GM18508 (cell line): Measurements from ENCODE around the gene TP53I13.
"Not testable (repeated sequence)": the region's sequence is repeated elsewhere in the genome, so short reads cannot be mapped to it uniquely, and the experiment has no call there.

Experiments used
- ATAC-seq: cut with Tn5 transposase; IDR thresholded peaks from one replicate; pipeline ENCODE4 v1.9.1; 2021; ENCODE audit warnings: moderate number of reproducible peaks; ENCODE audit not compliant: insufficient read depth, unreplicated experiment

TP53I13 gene, protein sequence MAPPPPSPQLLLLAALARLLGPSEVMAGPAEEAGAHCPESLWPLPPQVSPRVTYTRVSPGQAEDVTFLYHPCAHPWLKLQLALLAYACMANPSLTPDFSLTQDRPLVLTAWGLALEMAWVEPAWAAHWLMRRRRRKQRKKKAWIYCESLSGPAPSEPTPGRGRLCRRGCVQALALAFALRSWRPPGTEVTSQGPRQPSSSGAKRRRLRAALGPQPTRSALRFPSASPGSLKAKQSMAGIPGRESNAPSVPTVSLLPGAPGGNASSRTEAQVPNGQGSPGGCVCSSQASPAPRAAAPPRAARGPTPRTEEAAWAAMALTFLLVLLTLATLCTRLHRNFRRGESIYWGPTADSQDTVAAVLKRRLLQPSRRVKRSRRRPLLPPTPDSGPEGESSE

GRCh38 chr17:29568331-29569244 is at the start of gene TP53I13:
TSS of gene TP53I13 (plus strand) at chr17:29568701. CDS start at chr17:29568759, 58 bp downstream.
- ATAC-seq: peak; percentile 20

- ATAC-seq: no peak
Measured at GRCh38 chr17:29524692-29525091, 43.8 kb upstream of the TP53I13 start.

GRCh38 chr17:29526322-29526721 is 42.2 kb upstream of the TP53I13 start:
- ATAC-seq: no peak

- no peak for ATAC-seq
Measured at GRCh38 chr17:29533976-29534375, 34.5 kb upstream of the TP53I13 start.

DNA sequence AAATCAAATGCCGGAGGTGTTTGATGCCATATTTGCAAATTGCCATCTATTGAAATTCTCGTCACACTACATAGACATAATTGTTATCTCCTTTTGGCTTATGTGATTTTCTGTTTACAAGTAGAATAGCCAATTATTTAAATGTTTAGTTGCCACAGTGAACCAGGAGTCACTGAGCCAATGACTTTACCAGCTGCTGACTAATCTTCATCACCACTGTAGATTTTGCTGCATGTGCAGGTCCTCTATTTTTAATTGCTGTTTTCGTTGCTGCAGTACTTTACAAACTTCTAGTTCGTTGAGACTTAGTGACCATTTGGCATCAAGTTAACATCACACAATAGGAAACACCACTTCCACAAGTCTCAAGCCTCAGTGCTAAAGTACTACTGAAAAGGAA is 24.4 kb upstream of the TP53I13 start:
- no peak for ATAC-seq

- ATAC-seq: no peak
Measured at GRCh38 chr17:29546085-29546484, 22.4 kb upstream of the TP53I13 start.

DNA sequence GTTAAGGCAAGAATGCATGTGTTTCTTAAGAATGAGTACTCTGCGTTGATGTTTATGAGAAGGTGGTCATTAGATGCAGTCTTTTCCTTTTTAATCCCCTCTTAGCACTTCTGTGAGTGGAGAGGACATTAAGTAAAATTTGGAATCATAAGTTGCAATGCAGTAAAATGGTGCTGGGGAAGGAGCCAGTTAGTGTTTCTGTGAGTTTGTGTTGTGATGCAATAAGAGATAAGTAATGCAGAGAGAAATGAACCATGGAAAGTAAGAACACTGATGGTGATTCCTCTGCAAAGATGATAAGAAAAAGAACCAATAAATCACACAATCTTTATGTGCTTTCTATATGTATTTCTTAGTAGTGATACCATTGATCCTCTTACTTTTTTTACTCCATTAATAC is 21.7 kb upstream of the TP53I13 start:
- ATAC-seq: no peak

- no peak for ATAC-seq
Measured at GRCh38 chr17:29549177-29549923, 19.2 kb upstream of the TP53I13 start.

- ATAC-seq: no peak
Measured at GRCh38 chr17:29555840-29556239, 12.7 kb upstream of the TP53I13 start.

DNA sequence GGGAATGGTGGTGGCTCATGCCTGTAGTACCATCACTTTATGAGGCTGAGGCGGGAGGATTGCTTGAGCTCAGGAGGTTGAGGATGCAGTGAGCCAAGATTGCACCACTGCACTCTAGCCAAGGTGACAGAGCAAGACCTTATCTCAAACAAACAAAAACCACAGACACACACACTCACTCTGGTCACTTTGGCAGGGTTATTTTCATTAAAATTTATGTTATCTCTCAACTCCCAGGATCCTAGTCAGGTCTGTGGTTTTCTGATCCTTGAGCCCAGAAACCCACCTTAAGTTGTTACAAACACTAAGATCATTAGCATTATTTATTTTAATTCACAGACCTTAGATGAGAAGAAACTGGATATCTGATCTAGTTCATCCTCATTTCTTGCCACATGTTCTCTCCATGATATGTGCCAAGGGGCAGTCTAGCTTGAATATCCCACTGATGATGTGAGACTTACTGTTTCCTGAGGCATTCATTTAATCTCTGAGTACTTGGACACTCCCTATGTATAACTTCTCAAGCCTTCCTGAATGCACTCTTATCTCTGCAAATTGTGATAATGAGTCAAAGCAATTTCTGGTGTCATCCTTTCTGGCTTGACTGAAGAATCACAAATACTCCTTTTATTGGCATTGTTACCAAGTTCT is 11.3 kb upstream of the TP53I13 start:
- no peak for ATAC-seq

GRCh38 chr17:29557739-29558116 is 10.8 kb upstream of the TP53I13 start:
- no peak for ATAC-seq

DNA sequence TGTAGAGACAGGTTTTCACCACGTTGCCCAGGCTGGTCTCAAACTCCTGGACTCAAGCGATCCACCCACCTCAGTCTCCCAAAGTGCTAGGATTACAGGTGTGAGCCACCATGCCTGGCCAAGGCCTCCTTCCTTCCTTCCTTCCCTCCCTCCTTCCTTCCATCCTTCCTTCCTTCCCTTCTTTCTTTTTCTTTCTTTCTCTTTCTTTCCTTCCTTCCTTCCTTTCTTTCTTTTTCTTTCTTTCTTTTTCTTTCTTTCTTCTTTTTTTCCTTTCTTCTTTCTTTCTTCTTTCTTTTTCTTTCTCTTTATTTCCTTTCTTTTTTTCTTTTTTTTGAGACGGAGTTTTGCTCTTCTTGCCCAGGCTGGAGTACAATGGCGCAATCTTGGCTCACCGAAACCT is 10.4 kb upstream of the TP53I13 start:
- not testable (repeated sequence) for ATAC-seq

DNA sequence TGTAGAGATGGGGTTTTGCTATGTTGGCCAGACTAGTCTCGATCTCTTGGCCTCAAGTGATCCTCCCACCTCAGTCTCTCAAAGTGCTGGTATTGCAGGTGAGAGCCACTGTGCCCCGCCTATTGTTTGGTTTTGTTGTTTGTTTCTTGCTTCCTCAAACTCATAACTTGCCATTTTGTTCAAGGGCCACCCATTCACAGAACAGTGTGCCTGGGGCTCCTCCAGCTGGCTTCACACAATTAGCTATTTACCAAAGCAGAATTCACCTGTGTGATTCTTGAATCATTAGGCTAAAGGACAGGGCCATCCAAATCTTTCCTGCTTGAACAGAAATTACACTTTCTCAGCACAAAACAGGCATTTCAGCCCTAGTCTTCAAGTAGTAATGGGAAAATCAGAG is 8.9 kb upstream of the TP53I13 start:
- ATAC-seq: no peak

DNA sequence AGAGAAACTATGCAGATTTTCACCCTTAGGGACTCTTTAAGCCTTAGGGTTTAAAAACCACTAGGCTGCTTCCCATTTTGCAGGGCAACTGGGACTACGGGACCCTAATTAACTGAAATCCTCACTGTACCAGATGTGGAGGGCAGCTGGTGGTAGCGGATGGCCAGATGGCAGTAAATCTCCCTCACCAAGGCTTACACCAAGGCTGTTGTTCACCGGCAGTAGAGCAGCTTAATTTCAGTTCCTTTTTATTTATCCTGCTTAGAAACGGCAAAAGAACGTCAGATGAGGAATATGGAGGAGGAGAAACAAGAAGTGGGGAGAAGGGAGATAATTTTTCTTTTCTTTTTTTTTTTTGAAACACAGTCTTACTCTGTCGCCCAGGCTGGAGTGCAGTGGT is 8.2 kb upstream of the TP53I13 start:
- ATAC-seq: no peak

DNA sequence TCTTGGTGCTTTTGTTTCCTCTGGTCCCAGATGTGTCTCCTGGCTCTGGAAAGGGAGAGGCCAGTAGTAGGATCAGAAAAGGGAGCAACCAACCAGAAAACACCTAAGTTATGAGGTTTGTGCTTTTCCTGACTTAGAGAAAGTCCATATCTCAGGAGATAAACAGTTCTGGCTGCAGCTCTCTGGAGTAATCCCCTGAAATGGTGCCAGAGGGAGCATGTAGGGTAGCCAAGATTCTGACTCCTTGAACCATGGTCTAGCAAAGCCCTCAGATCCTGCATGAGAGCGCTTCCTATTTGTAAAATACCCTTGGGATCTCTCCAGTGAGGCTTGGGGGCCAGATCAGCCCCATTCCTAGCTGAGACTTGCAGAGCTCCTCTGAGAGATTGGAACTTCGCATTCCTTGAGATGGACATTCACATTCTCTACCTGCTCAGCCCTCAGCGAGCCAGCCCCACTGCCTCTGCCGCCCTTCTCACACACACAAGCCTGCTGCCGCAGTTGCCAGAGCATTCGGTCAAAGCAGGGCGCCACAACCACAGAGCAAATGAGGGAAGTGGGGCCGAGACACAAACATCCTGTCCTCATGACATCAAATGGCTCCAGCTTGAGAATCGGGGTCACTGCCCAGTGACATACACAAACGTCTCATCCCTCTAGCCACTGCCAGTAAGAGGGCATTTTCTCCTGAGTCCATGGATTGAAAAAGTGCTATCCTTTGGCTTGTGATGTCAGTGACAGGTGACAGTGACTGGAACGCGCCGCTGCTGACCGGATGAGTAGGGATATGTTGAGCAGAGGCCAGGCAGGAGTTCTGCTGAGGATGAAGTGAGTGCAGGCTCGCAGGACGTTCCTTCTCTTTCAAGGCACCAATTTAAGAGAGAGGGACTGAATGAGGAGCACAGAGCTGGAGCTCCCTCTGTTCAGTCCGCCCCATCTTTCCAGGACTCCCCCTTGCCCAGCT is 6.7 kb upstream of the TP53I13 start:
- no peak for ATAC-seq

GRCh38 chr17:29562615-29563014 is 5.9 kb upstream of the TP53I13 start:
- ATAC-seq: no peak

- ATAC-seq: no peak
Measured at GRCh38 chr17:29563816-29564215, 4.7 kb upstream of the TP53I13 start.

DNA sequence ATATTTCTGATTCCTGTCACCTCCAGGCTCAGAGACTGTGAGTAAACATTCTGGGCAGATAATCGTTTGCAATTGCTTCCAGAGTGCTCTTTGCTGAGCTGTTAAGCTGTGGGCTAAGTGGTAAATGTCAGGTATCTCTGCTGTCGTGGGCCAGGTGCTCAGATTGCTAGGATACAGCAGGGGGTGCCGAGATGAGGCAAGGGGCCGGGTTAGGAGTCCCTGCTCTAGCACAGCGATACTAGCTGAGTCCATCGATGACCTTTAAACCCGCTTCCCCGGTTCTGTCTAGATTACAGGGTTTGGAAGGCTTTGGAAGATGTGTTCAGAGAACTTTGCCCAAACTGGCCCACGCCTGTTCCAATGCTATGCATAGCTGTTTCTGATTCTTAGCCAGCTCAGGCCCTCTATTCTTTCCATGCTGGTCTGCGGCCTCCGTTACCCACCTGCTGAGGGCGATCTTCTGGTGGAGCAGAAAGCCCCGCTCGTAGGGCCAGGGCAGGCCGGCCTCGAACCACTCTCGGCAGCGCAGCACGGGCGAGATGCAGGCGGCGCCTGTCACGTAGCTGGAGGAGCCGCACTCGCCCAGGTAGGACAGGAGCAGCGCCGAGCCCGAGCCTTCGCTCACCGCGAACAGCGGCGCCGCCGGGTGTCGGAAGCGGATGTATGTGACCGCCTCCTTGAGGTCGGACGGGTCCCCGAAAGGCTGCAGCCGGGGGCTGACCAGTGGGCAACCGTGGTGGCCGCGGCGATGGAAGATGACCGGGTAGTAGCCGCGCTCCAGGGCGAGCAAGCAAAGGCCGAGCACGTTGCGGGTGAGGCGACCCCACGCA is 2.6 kb upstream of the TP53I13 start:
- ATAC-seq: no peak
